Left hindlimb (tissue), 1 donor: Measurements from ENCODE around the gene FALEC.
"Not testable (repeated sequence)": the region's sequence is repeated elsewhere in the genome, so short reads cannot be mapped to it uniquely, and the experiment has no call there.

Experiments
- DNase-seq: peaks from one replicate; pipeline ENCODE4 v3.0.0-alpha.2; 2018

Gene FALEC

GRCh38 chr1:150576794-150577556 lies 61.4 kb downstream of the FALEC start:
- no peak for DNase-seq

- no peak for DNase-seq
Measured at GRCh38 chr1:150577557-150578271, 62.2 kb downstream of the FALEC start.

- DNase-seq, result peak; percentile 79
Measured at GRCh38 chr1:150578272-150579109, 62.9 kb downstream of the FALEC start.

GRCh38 chr1:150579110-150579944 lies 63.8 kb downstream of the FALEC start, which contains the start of gene MCL1:
Gene MCL1 (minus strand): TSS chr1:150579610. CDS start chr1:150579530, 80 bp downstream.
- peak; percentile 96 for DNase-seq

GRCh38 chr1:150579945-150580642 lies 64.5 kb downstream of the FALEC start:
- DNase-seq, result no peak

- DNase-seq, result not testable (repeated sequence)
Measured at GRCh38 chr1:150580966-150581365, 65.4 kb downstream of the FALEC start.

- DNase-seq, result not testable (repeated sequence)
Measured at GRCh38 chr1:150581437-150581836, 65.9 kb downstream of the FALEC start.

GRCh38 chr1:150581962-150582361 lies 66.4 kb downstream of the FALEC start:
- DNase-seq, result not testable (repeated sequence)

GRCh38 chr1:150582371-150582770 lies 66.8 kb downstream of the FALEC start:
- DNase-seq, result no peak
